Measurements from ENCODE around the gene ZSWIM6.

- TF ChIP-seq, protein P1, sequence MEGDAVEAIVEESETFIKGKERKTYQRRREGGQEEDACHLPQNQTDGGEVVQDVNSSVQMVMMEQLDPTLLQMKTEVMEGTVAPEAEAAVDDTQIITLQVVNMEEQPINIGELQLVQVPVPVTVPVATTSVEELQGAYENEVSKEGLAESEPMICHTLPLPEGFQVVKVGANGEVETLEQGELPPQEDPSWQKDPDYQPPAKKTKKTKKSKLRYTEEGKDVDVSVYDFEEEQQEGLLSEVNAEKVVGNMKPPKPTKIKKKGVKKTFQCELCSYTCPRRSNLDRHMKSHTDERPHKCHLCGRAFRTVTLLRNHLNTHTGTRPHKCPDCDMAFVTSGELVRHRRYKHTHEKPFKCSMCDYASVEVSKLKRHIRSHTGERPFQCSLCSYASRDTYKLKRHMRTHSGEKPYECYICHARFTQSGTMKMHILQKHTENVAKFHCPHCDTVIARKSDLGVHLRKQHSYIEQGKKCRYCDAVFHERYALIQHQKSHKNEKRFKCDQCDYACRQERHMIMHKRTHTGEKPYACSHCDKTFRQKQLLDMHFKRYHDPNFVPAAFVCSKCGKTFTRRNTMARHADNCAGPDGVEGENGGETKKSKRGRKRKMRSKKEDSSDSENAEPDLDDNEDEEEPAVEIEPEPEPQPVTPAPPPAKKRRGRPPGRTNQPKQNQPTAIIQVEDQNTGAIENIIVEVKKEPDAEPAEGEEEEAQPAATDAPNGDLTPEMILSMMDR (IDR thresholded peaks at IDR 0.05), result no peak
- no peak for TF ChIP-seq REST (IDR thresholded peaks at IDR 0.05; ENCODE audit: insufficient read depth in 1 of 2, low read depth in 2 of 2, low read length in 1 of 2)
- no peak for TF ChIP-seq POLR2AphosphoS5 (IDR thresholded peaks at IDR 0.05; ENCODE audit: low read depth, low read length)
- TF ChIP-seq TCF7L2 (IDR thresholded peaks at IDR 0.05; ENCODE audit: low read depth, low read length), result no peak
Observed at GRCh38 chr5:61409568-61409967, 77.5 kb downstream of the ZSWIM6 start.
